Chondrocyte (in vitro differentiated cells): ENCODE measurements around the gene CABP4. TPM values are rescaled to one million over a fixed set of nuclear protein-coding genes. Genes with fewer than 3 reads are reported as not detected.
A peak's percentile ranks its signal among the peaks of the same experiment; 100 is the strongest.
"Not testable (repeated sequence)": the region's sequence is repeated elsewhere in the genome, so short reads cannot be mapped to it uniquely, and the experiment has no call there.

Source experiments
- DNase-seq: peaks from one replicate; pipeline ENCODE4 v3.0.0; 2021; ENCODE audit warnings: mixed read lengths, low spot score
- H3K27ac Mint-ChIP-seq: one replicate; pipeline ENCODE4 v1.8.0; 2021; ENCODE audit warnings: mild to moderate bottlenecking, moderate library complexity, mixed read lengths; ENCODE audit not compliant: unreplicated experiment
- H3K27me3 Mint-ChIP-seq: 2 replicates; pipeline ENCODE4 v1.8.0; 2021; ENCODE audit warnings: low read depth, mixed read lengths
- H3K36me3 Mint-ChIP-seq: 2 replicates; pipeline ENCODE4 v1.8.0; 2021; ENCODE audit warnings: low read depth, mixed read lengths
- H3K4me1 Mint-ChIP-seq: 2 replicates; pipeline ENCODE4 v1.8.0; 2021; ENCODE audit warnings: low read depth, mild to moderate bottlenecking, mixed read lengths
- H3K4me3 Mint-ChIP-seq: one replicate; pipeline ENCODE4 v1.8.0; 2021; ENCODE audit warnings: mild to moderate bottlenecking, moderate library complexity, mixed read lengths; ENCODE audit not compliant: unreplicated experiment
- H3K9me3 Mint-ChIP-seq: 2 replicates; pipeline ENCODE4 v1.8.0; 2021; ENCODE audit warnings: low read depth, mixed read lengths
- CTCF ChIP-seq: fragments of 200-600 bp; sonication (generic); IDR thresholded peaks from 2 replicates; pipeline ENCODE4 v1.5.0; 2021; ENCODE audit warnings: antibody characterized with exemption, mild to moderate bottlenecking, moderate library complexity
- total RNA-seq: library from RNA; stranded (reverse); gene quantifications from 3 replicates; pipeline ENCODE4 v1.2.1, GENCODE V29; 2021

The CABP4 gene
- total RNA-seq, 1 donor from 2014 or later: not detected

- DNase-seq: peak; percentile 93
- TF ChIP-seq CTCF: peak; percentile 17
- Mint-ChIP-seq H3K9me3 (no peaks in the 10 kb centered on the region), H3K27me3 (no peaks in the 10 kb centered on the region), H3K36me3 (no peaks in the 10 kb centered on the region), H3K4me3 (peak overlapping the region; percentile 72), H3K4me1 (peaks cover 30% of the 10 kb centered on the region), H3K27ac (peak overlapping the region; percentile 75)
These were observed 9.4 kb downstream of the CABP4 start for GRCh38 chr11:67464411-67465188.

GRCh38 chr11:67465189-67465510 is 10.0 kb downstream of the CABP4 start:
- no peak for DNase-seq
- H3K27ac Mint-ChIP-seq: peak overlapping the region; percentile 6
- no peaks in the 10 kb centered on the region for H3K36me3 Mint-ChIP-seq
- no peak for TF ChIP-seq CTCF
- peaks cover 31% of the 10 kb centered on the region for H3K4me1 Mint-ChIP-seq
- H3K9me3 Mint-ChIP-seq: no peaks in the 10 kb centered on the region
- no peaks in the 10 kb centered on the region for H3K27me3 Mint-ChIP-seq
- peak overlapping the region; percentile 72 for H3K4me3 Mint-ChIP-seq

- H3K4me3 Mint-ChIP-seq, DNase-seq, H3K27me3 Mint-ChIP-seq, H3K9me3 Mint-ChIP-seq, H3K36me3 Mint-ChIP-seq: not testable (repeated sequence)
- Mint-ChIP-seq H3K27ac (peak overlapping the region; percentile 6), H3K4me1 (peaks cover 31% of the 10 kb centered on the region)
These were observed 10.4 kb downstream of the CABP4 start for GRCh38 chr11:67465530-67465929.

GRCh38 chr11:67466367-67466766 is 11.2 kb downstream of the CABP4 start:
- Mint-ChIP-seq H3K27me3 (no peaks in the 10 kb centered on the region), H3K36me3 (no peaks in the 10 kb centered on the region), H3K27ac (no peak overlapping the region), H3K9me3 (no peaks in the 10 kb centered on the region), H3K4me1 (peaks cover 31% of the 10 kb centered on the region), H3K4me3 (no peak overlapping the region)
- no peak for DNase-seq
- no peak for TF ChIP-seq CTCF

- H3K36me3 Mint-ChIP-seq: no peaks in the 10 kb centered on the region
- no peaks in the 10 kb centered on the region for H3K9me3 Mint-ChIP-seq
- peaks cover 31% of the 10 kb centered on the region for H3K4me1 Mint-ChIP-seq
- peak; percentile 90 for DNase-seq
- peak overlapping the region; percentile 84 for H3K4me3 Mint-ChIP-seq
- peak overlapping the region; percentile 51 for H3K27ac Mint-ChIP-seq
- H3K27me3 Mint-ChIP-seq: no peaks in the 10 kb centered on the region
- no peak for TF ChIP-seq CTCF
These were observed 12.0 kb downstream of the CABP4 start for GRCh38 chr11:67466962-67467771.
